HG03565 (cell line): ENCODE data around the gene TLE7.

Experiments used
- ATAC-seq: cut with Tn5 transposase; IDR thresholded peaks from one replicate; pipeline ENCODE4 v1.9.1; 2021; ENCODE audit warnings: mild to moderate bottlenecking, moderate library complexity; ENCODE audit not compliant: unreplicated experiment

TLE7 gene

DNA sequence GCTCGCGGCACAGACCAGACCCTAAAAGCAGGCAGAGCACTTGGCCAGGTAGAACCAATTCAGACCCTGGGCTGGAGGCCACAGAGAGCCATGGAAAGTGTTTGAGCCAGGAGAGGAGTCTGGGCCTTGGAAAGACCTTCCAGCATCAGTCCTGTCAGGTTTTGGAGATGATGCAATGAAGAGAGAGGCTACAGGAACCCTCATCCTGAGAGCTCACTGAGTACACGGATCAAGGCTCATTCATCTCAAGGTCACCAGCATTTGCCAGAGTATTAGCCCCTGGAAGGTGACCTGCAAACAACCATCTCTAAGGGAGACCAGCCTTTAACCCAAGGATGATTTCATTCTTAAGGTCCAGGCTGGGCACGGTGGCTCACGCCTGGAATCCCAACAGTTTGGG lies 27.8 kb downstream of the TLE7 start:
- no peak for ATAC-seq

DNA sequence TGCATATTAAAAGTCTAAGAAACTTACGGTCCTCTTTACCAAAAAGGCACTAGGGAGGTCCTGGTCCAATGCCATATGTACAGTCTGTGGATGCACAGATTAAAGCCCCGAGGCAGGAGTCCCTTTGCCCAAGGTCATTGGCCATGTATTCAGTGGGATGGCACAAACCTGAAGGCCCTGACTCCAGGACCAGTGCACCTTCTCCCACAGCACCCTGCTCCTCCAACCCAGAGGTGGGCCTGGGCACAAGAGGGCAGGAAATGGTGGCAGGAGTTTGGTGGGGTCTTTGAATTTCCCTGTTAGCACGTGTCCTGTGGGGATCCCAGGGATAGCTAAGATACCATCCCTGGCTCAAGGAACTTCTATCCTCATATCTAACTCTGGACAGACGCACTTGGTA lies 28.5 kb downstream of the TLE7 start:
- ATAC-seq, result no peak

DNA sequence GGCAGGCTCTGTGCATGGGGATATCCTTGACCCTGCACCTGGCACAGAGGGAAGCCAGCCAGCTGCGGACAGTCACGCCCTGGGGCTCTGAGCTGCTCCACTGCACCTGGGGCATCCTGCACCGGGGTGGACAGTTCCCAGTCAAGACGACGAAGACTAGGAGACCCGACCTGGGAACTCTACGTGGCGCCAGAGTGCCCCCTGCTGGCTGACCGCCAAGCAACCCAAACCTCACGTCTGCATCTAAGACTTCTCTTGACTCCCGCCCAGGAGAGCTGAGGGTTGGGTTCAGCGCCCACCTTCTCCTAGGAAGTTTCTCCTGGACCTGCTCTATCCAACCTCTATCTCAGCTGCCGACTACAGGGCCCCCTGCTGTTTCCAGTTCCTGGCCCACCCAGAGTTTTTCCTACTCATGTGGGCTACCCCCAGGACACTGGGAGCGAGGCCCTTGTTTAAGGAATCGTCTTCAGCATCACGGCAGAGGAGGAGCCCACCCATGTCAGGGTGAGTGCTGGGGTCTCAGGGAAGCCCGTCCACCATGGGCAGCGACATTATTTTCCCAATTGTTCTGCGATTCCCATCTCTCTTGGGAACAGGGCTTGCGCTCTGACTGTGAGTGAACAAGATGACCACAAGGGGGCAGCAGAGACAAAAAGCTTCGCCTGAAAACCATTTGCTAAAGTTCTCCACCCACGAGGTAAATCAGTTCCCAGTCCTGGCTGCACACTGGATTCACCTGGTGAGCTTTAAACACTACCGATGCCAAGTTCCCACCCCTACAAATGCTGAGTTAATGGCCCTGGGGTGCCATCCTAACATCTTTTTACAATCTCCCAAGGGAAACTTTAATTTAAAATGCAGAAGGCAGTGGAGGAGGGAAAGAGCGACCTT lies 29.3 kb downstream of the TLE7 start:
- ATAC-seq, result no peak

DNA sequence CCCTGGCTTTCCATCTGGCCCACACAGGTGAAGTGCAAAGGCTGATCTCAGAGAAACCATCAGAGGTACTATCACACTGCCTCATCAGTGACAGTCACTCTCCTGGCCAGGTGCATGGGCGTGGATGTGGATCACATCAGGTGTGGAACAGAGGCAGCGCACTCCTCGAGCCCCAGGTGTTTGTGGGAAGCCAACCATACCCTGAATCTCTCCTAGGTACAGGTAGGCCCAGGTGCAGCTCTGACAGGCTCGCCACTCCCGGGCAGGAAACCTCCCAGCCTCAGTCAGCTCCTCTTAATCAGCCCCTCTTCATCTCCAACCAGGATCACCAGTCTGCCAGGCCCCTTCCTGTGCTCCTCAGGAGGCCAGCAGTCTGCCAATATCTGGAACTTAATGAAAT lies 31.7 kb downstream of the TLE7 start:
- no peak for ATAC-seq

DNA sequence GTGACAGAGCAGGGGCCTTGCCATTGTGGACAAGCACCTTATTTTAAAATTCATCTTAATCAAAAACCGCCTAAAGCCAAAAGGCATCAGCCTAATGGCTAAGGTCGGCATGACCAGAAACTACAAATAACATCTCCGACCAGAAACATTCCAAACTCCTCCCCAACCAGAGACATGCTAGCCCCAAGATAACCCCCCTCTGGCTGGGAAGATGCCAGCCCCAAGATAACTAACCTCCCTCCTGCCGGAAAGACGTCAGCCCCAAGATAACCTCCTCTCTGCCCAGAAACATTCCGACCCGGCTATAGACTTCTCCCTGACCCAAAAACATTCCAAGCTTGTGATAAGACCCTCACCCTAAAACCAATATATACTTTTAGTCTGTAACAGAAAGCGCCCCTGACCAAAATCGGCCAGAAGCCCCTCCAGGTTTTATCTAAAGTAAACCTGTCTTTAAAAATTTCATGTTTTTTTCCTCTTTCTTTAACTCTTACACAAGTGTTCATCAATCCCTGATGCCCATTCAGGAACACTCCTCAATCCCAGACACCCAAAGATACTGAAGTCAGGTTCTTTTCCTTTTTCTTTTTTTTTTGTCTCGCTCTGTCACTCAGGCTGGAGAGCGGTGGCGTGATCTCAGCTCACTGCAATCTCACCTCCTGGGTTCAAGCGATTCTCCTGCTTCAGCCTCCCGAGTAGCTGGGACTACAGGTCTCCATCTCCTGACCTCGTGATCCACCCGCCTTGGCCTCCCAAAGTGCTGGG lies 32.7 kb downstream of the TLE7 start:
- ATAC-seq, result no peak

DNA sequence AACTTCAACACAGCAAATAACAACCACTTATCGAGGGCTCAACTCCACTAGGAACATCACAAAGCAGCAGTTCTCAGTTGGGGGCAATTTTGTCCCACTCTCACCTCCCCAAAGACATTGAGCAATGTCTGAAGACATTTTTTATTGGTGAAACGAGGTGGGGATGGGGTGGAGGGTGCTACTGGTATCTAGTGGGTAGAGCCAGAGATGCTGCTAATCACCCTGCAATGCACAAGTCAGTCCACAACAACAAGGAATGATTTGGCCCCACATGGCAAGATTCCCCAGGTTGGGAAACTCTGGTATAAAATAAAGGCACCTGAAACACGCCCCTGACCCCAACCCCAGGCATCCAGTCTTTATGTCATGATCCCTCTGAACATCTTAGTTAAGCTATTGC lies 33.3 kb downstream of the TLE7 start:
- ATAC-seq, result no peak

DNA sequence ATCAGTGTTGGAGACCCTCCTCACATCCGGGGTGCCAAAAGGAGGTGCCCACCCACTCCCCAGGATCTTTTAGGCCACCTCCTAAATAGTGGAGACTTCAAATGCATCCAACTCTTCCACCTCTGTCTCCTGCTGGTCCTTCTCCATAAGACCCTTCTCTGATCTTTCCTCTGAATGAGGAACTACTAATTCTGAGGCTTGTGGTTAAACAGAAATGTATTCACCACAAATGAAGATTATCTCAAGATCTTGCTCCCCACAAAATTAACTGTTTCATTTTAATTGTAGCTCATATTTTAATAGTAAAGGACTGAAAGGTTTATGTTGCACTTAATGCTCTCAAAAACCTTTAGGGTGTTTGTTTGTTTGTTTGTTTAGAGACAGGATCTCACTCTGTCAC lies 34.1 kb downstream of the TLE7 start:
- no peak for ATAC-seq

DNA sequence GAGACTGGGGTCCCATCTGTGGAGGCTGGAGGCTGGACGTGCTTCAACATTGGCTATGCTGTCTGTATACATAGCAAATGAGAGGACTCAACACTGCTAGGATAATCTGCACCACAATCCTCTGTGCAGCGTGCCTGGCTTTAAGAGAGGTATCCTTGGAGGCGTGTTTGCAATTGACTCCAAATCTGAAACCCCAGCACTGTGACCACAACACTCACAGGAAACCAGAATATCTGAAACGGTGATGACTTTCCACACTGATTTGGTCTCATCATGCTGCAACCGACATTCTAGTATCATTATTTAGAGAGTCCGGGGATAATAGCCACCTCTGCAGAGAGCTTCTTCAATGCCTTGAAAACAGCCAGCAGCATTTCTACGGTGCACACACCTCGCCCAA lies 35.1 kb downstream of the TLE7 start:
- ATAC-seq, result no peak

DNA sequence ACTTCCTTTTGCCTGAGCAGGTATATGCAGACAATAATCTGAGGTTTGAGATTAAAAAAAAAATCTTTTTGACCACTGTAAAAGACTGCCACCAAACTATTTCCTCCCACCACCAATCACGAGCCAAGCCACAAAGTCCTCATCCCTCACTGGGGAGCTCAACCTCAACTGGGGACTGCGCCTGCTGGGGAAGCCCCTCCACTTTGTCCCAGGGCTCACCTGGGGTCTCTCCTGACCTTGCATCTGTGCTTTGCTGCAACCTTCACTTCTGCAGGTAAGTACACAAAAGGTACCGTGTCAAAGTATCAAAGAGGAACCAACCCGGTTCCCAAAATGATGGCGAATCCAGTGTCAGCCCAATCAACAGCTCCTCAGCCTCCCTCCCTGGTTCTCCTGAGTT lies 35.5 kb downstream of the TLE7 start:
- ATAC-seq, result no peak

DNA sequence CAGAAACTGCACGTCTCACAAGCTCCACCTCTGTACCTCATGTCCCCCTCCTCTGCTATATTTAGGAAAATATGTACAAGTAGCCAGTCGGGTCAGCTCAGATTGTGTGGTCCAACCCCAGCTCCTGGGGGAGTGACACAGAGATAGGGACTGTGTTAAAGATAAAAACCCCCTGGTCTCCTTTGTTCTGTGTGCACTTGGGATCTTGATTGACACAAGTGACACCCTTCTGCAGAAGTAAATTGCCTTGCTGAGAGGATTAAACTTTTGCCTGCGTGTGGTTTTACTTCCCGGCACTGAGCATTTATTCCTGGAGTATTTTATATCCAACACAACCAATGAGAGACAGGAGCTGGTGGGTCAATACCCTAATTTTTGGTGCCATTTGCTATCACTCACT lies 37.5 kb downstream of the TLE7 start:
- no peak for ATAC-seq

DNA sequence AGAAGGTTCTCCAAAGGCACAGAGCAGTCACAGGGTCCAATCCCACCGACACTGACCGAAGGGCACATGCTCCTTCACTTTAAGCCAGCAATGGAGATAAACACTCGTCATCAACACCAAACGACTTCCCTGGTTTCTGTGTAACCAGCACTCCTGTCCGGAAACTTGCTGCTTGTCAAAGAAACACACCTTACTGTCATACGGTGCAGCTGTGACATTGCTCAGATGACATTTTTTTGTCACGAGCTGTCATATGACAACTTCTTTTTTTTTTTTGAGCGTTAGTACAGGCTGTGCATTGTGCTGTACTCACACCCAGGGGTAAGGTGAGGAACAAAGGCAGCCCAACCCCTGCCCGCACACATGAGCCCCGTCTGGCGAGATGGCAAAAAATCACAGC lies 39.2 kb downstream of the TLE7 start:
- ATAC-seq, result no peak

DNA sequence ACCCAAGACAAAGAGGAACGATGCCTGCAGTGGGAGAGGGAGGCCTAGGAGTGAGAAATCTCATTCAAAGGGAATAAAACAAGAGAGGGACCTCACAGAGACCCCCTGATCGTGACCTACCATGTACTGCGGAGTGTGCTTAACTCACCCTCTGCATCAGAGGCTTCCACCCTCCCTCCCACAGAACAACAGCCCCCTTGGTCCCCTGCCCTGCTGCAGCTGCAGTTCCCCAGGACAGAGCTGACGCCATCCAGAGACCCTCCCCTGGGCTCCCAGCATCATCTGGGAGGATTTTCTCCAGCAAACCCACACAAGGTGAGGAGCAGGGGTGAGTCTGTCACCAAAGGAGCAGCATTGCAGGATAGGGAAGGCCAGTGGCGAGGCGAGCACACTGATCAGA lies 39.8 kb downstream of the TLE7 start:
- no peak for ATAC-seq

DNA sequence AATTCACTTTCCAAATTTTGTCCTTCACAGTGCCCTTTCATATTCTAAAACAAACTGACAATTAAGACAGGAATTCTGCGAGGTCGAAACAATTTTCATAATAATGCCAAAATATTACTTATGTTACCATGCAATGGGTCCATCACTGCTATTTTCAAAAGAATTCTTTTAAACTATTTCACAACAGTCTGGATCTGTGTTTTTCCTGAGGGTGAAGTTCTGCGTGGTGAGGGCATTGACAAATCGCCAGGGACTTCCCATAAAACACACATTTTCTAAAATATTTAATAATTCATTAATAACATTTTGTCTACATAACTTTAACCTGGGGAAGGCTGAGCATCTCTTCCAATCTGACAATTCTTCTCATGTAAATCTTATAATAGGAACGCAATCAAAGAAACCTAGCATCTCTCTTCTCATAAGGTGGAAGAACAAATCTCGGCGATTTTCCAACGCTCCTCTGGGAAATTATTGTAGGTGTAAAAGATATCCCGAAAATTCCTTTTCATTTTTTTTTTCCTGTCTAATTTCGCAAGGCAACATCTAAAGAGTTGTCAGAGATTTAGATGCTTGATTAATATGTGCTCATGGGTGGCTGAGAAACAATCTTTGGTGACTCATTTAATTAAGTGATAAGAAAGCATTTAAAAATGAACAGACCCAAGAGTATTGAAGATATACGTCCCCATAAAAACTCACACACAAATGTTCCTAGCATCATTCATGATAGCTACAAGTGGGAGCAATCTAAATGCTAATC lies 41.9 kb downstream of the TLE7 start:
- no peak for ATAC-seq

DNA sequence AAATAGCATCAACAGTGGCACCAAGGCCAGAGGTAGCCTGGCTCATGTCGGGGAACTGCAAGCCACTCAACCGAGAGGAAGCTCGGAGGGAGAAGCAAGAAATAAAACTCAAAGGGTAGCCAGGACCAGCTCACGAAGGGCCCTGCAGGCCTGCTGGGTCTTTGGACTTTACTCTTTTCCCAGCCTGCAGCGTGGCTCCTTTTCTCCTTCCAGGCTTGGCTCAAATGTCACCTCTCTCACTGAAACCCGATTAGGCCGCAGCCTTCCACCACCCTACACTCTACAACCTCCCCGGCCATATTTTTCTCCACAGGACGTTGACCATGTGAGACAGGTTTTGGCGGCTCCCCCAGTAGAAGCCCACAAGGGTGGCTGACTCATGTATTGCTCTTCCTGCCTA lies 45.3 kb downstream of the TLE7 start:
- ATAC-seq, result no peak

DNA sequence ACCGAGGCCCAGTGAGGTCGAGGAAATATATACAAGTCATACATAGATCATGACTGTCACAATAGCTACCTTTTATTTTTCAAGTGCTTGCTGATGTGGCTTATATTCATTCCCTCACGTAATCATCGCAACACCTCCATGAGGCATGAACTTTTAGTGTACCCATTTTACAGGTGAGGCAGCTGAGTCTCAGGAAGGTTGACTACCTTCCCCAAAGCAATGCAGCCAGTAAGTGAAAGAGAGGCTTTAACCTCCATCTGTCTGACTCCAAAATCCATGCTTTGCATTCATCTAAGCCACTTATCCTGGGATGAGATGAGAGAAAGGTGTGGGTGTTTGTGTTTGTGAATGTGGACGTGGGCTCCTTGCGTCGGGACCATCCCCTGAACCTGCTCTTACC lies 52.5 kb downstream of the TLE7 start:
- no peak for ATAC-seq

DNA sequence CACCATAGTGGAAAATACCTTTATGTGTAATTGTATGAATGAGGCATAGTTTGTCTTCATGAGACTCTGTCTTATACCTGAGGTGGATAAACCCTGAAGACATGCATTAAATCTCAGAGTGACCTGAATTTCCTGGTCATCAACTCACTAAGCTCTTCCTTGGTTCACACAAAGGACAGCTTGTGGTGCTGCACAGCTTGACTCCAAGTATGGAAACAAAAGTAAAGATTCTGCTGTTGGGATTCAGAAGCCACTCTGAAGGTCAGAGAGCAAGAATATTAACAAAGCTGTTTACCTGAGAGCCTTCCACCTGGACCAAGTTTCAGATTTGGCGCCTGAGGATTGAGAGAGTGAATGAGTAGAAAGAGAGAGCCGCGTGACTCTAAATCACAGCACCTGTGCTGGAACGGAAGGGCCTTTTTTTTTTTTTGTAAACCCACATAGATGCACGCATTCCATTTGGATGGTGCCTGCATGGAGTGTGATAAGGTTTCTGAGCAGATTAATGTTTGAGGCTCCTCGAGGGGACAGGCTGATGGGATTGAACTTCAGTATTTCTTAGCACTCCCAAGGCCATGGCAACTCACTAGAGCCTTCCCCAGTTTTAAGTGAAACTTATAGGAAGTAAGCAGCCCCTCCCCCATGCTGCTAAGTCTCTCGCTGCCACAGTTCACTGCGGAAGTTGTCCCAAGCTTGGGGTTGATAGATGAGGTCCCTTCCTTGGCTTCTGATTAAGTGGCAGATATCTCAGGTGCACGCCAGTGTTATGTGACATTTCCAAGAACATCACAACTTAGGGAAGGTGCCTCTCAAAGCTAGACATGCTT lies 54.6 kb downstream of the TLE7 start:
- ATAC-seq, result no peak

DNA sequence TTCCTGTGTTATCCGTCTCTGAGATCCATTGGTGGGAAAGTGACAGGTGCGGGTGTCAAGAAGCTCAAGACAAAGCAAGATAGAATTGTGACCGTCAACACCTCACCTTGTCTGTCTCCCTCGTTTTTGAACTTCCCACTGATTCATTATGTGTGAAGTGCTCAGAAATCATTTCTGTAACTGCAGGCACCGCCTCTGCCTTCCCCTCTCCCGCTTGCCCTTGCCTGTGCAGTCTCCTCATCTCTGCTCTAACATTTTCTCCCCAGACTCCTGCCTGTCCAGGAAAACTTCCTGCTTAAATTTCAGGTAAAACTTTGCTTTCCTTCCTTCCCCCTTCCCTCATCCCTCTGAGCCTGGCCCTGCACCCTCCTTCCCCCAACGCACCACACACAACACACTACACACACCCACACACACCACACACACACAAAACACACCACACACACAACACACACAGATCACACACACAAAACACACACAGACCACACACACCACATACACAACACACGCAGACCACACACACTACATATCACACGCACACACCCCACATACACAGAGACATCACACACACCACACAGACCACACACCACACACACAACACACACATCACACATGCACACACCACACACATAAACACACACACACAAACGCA lies 57.7 kb downstream of the TLE7 start:
- no peak for ATAC-seq

DNA sequence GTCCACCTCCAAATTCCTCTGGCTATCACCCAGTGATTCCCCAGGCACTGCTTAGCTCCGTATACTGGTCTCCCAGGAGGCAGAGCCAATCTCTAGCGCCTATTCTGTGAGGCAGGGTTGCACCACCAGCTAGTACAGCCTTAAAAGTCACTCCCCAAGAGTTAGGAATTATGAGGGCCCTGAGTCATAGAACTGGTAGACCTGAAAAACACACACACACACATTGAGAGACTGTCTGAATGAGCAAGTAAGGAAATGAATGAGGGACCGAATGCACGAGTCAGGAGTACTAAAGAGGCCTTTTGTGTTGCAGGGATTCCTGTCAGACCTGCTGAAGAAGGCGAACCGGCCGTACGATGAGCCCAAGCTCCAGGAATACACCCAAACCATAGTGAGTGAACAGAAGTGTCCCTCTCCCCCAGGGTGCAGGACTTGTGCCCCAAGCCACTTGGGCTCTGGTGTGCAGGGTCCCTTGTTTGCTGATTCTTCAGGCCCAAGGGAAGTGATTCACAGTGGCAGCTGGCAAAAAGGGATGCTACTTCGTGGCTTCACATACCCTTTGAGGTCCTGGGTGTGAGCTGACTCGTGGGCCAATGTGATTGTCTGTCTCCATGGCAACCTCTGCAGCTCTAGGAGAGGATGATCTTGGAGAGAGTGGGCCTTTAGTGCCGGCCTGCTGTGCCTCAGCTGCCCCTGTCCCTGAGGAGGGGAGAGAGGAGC lies 58.6 kb downstream of the TLE7 start:
- no peak for ATAC-seq

DNA sequence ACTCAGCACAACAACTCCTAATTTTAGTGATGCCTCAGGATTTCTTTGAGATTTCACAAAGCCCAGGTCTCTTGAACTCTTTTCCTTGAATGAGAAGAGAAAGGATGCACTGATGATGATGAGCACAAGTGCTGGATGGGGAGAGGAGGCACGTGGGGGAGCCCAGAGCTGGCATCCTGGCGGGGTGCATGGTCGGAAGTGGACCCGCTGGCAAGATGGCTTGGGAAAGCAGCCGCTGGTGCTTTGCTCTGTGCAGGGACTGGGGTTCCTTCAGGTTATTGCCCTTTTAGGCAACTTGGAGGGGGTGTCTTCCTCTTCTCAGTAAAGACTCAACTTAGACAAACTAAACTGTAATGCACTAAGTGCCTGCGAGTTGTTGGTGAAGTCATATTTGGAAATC lies 61.0 kb downstream of the TLE7 start:
- no peak for ATAC-seq
